Tongue (tissue), 2 donors: ENCODE data around the gene MTERF2. TPM values are rescaled to one million over a fixed set of nuclear protein-coding genes. Genes with fewer than 3 reads are reported as not detected.

Source experiments
- DNase-seq: peaks from one replicate; pipeline ENCODE4 v3.0.0-alpha.2; 2015
- total RNA-seq: library from RNA; depleted of rRNA; stranded (reverse); fragments of >200 nt; gene quantifications from one replicate; pipeline ENCODE4 v1.2.3, GENCODE V29; 2014

MTERF2 gene
- total RNA-seq, 1 donor from 2014 or later = 55.3 TPM

DNA sequence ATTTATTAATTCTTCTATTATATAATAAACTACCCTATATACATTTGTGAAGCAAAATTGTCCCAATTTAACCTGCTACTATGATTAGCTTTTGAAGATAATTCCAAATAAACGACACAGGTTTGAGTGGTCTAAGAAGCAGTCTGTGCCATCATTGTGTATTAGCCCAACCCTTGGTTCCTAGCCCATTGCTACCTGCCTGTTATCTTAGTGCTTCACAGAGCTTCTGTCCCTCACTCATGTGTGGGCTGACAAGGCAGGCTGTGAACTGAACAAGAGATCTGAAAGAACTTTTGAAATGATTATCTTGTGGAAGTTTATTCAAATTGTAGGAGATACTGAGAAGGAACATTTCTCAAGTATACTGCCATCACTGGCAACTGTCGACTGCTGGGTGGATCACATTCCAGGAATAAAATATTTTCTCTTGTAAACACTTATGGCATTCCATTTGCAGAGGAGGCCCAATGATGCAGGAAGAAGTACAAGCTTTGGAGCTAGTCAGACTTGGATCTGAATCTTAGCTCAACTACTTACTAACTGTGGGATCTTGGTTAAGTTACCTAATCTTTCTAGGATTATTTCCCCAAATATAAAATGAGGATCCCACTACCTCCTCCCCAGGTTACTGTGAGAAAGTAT is 7.8 kb upstream of the MTERF2 start:
- no peak for DNase-seq

- DNase-seq = no peak
Measured at GRCh38 chr12:106987846-106988245, 900 bp upstream of the MTERF2 start.

DNA sequence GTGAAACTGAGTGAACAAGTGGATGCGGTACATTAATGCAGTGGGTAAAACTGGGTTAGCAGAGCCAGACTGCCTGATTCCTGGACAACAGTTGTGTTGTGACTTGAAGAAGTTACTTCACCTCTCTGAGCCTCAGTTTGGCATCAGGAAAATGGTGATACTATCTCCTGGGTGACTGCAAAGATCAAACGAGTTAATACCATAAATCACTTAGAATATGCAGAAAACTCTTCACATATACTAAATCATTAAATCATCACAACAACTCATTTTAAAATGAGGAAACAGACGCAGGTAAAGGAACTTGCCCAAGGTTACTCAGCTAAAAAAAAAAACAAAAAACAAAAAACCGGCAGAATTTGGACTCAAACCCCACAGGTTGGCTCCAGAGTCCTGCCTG is 811 bp downstream of the MTERF2 start:
- no peak for DNase-seq

GRCh38 chr12:106985479-106985878 is 1.5 kb downstream of the MTERF2 start:
- peak; percentile 75 for DNase-seq

DNA sequence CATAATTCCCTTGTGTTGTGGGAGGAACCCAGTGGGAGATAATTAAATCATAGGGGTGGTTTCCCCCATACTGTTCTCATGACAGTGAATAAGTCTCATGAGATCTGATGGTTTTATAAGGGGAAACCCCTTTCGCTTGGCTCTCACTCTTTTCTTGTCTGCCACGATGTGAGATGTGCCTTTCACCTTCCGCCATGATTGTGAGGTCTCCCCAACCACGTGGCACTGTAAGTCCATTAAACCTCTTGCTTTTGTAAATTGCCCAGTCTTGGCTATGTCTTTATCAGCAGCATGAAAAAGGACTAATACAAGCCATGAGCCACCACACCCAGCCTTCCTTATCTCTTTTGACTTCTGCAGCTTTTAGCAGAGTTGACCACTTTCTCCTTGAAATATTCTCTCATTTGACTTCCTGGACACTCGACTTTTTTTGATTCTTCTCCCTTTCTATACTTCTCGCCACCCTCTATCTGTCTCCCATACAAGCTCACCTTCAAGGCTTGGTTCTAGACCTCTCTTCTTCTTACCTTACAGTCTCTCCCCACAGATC is 2.3 kb downstream of the MTERF2 start:
- DNase-seq = no peak

DNA sequence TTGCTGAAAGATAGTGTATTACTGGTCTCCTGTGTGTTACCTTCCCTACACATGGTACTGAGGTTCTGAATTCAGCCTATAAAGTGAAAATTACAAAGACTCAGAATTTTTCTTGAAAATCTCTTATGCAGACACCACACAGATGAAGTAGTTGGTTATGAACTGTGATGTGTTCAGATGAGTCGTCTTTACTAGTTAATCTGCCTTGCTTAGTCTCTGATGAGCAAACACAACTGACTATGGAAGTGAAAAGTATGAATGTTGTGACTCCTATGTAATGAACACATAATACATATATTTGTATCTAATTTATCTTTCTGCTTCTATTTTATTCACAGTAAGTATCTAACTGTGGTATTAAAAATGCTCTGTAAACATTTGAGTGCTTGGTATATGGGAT is 4.7 kb downstream of the MTERF2 start:
- no peak for DNase-seq

- peak; percentile 73 for DNase-seq
Measured at GRCh38 chr12:106981788-106982187, 5.2 kb downstream of the MTERF2 start.

DNA sequence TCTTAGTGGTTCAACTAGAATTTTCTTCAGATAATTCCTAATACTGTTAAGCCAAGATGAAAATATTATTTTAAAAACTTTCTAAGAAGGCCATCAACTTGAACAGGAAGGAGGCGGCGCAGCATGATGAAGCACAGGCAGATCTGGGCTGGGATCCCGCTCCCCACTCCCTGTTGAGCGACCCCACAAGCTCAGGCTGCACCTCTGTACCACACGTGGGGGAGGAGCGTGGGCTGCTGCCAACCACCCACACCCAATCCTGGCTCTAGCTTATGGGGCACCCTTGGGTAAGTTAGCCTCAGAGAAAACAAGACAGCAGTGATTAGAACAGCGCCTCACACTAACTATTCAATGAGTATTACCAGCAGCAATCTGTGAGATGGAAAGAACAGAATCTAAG is 6.0 kb downstream of the MTERF2 start:
- no peak for DNase-seq

GRCh38 chr12:106978035-106978800 is 8.7 kb downstream of the MTERF2 start:
- peak; percentile 69 for DNase-seq

- DNase-seq = no peak
Measured at GRCh38 chr12:106976668-106977067, 10.3 kb downstream of the MTERF2 start.

GRCh38 chr12:106975993-106976658 is 10.8 kb downstream of the MTERF2 start:
- DNase-seq = no peak

DNA sequence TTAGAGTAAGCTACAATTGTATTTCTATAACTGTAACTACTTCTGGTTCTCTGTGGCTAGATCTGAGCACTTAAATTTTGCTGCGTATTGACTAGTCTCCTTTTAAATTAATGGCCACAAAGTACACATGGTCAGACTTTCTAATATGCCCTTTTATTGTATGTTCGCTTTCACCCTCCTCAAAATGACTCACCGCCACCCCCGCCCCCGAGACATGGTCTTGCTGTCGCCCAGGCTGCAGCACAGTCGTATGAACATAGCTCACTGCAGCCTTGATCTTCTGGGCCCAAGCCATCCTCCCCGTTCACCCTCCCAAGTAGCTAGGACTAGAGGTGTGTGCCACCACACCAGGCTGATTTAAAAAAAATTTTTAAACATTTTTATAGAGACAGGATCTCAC is 11.8 kb downstream of the MTERF2 start:
- no peak for DNase-seq

DNA sequence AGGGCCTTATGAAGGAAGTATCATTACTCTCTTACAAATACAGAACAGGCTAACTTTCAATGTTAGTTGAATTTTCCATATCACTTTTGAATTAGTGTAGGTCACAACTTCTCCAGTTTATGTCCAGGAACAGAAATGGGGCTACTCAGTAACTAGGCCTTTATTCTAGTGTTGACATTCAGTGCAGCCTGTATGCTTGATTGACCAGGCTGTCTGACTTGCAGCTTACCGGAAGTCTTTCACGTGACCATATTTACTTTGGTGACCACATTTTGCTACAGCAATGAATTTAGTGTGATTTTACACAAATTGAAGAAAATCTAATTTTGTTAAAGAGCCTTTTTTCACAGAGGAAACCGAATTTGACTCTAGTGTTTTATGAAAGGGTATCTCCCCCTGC is 12.4 kb downstream of the MTERF2 start:
- no peak for DNase-seq

- DNase-seq = no peak
Measured at GRCh38 chr12:106973545-106973944, 13.4 kb downstream of the MTERF2 start.

DNA sequence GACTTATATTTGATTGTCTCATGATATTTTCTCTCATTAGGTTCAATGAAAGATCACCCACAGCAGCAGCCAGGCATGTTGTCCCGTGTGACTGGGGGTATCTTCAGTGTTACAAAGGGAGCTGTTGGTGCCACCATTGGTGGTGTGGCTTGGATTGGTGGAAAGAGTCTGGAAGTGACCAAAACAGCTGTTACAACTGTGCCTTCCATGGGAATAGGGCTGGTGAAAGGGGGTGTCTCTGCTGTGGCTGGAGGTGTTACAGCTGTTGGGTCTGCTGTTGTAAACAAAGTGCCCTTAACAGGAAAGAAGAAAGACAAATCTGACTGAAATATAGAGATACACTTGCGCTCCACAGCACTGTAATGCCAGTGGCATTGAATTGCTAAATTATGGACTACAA is 15.9 kb downstream of the MTERF2 start:
- DNase-seq = no peak

- DNase-seq = no peak
Measured at GRCh38 chr12:106964526-106964925, 22.4 kb downstream of the MTERF2 start.

DNA sequence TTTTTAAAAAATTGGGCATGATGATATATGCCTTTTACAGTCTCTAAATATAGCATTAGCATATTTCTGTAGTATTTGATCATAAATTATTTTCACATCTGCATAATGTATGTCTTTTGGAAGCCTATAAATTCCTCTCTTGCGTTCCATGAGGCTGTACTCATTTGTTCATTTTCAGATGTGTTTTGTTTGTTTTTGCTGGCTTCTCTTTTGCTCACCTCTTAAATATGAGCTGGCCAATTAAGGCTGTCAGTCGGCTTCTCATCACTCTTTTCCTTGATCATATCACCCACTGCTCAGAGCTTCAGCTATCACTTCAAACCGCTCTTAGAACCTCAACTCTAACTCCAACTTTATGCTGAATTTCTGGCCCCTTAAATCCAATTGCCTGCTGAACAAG is 24.7 kb downstream of the MTERF2 start:
- DNase-seq = no peak

DNA sequence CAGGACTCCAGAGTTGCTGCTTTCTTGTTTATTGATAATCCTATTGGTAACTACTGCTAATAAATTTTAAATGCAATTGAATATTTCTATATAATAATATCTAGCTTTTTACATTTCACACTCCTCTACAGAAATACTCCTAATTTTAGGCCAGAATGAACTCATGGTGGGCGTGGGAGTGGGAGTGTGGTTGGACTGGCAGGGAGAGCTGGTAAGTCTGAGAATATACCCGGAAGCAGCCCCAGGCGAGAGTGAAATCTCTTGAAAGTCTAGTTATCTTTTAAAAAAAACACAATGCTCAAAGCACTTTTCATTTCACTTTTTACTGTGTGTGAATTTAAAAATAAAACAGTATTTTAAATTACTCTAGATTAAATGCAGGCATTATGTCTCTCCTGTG is 26.5 kb downstream of the MTERF2 start:
- DNase-seq = no peak

GRCh38 chr12:106957583-106957982 is 29.4 kb downstream of the MTERF2 start:
- no peak for DNase-seq

- DNase-seq = peak; percentile 85
Measured at GRCh38 chr12:106956048-106956578, 30.8 kb downstream of the MTERF2 start.

- DNase-seq = peak; percentile 99
Measured at GRCh38 chr12:106955377-106956047, 31.4 kb downstream of the MTERF2 start, which contains the start of gene TMEM263. Gene TMEM263 (plus strand): TSS chr12:106955907. CDS start chr12:106967117, 11,210 bp downstream.
